Anterior cingulate cortex (tissue), 58 donors: Measurements from ENCODE around the gene NCAM2.
A peak's percentile ranks its signal among the peaks of the same experiment; 100 is the strongest.

ENCODE experiments used
- DNase-seq, 58 donors: peaks; one replicate each; lab custom pipeline; 2025; lab: John Stamatoyannopoulos, UW

NCAM2 gene

GRCh38 chr21:20997636-20998455 lies at the start of gene NCAM2:
TSS of gene NCAM2 (plus strand) at chr21:20998409.
- DNase-seq = peak in 56 of 58 donors; percentile 40 to 88 (median 76)

- DNase-seq = no peak
Measured at GRCh38 chr21:20949884-20950283, 48.3 kb upstream of the NCAM2 start.

GRCh38 chr21:20965816-20966215 lies 32.4 kb upstream of the NCAM2 start:
- DNase-seq = no peak

- peak in 27 of 58 donors; percentile 3 to 46 (median 16) for DNase-seq
Measured at GRCh38 chr21:20968391-20968790, 29.8 kb upstream of the NCAM2 start.

- peak in 10 of 58 donors; percentile 2 to 45 (median 14) for DNase-seq
Measured at GRCh38 chr21:20970691-20971090, 27.5 kb upstream of the NCAM2 start.

- peak in 37 of 58 donors; percentile 2 to 76 (median 45) for DNase-seq
Measured at GRCh38 chr21:20971296-20971921, 26.8 kb upstream of the NCAM2 start.

- no peak for DNase-seq
Measured at GRCh38 chr21:20994790-20995189, 3.4 kb upstream of the NCAM2 start.

- no peak for DNase-seq
Measured at GRCh38 chr21:20996421-20997310, 1.5 kb upstream of the NCAM2 start.

- DNase-seq = peak in 21 of 58 donors; percentile 18 to 76 (median 41)
Measured at GRCh38 chr21:20997311-20997635, 936 bp upstream of the NCAM2 start.

GRCh38 chr21:20998456-20998789 lies 214 bp downstream of the NCAM2 start:
- DNase-seq = peak in 1 of 58 donors; percentile 41

- DNase-seq = no peak
Measured at GRCh38 chr21:20998886-20999285, 677 bp downstream of the NCAM2 start.

GRCh38 chr21:20999659-21000058 lies 1.4 kb downstream of the NCAM2 start:
- DNase-seq = peak in 38 of 58 donors; percentile 4 to 68 (median 38)

GRCh38 chr21:21000591-21001175 lies 2.5 kb downstream of the NCAM2 start:
- peak in 3 of 58 donors; percentile 10 to 41 (median 21) for DNase-seq

- peak in 1 of 58 donors; percentile 10 for DNase-seq
Measured at GRCh38 chr21:21001591-21002100, 3.4 kb downstream of the NCAM2 start.

- DNase-seq = no peak
Measured at GRCh38 chr21:21002153-21002552, 3.9 kb downstream of the NCAM2 start.

- DNase-seq = no peak
Measured at GRCh38 chr21:21003701-21004100, 5.5 kb downstream of the NCAM2 start.

- DNase-seq = no peak
Measured at GRCh38 chr21:21007606-21008005, 9.4 kb downstream of the NCAM2 start.

GRCh38 chr21:21010228-21010627 lies 12.0 kb downstream of the NCAM2 start:
- DNase-seq = no peak

GRCh38 chr21:21010698-21011097 lies 12.5 kb downstream of the NCAM2 start:
- DNase-seq = no peak

GRCh38 chr21:21018821-21019220 lies 20.6 kb downstream of the NCAM2 start:
- DNase-seq = peak in 29 of 58 donors; percentile 1 to 70 (median 36)
